ENCODE data around the gene NXPH4. TPM values are rescaled to one million over a fixed set of nuclear protein-coding genes. Genes with fewer than 3 reads are reported as not detected.

Gene NXPH4
- 1.7 and 4.1 TPM in 2 replicates for total RNA-seq (2014; rRNA removed; shearing (Covaris generic))

DNA sequence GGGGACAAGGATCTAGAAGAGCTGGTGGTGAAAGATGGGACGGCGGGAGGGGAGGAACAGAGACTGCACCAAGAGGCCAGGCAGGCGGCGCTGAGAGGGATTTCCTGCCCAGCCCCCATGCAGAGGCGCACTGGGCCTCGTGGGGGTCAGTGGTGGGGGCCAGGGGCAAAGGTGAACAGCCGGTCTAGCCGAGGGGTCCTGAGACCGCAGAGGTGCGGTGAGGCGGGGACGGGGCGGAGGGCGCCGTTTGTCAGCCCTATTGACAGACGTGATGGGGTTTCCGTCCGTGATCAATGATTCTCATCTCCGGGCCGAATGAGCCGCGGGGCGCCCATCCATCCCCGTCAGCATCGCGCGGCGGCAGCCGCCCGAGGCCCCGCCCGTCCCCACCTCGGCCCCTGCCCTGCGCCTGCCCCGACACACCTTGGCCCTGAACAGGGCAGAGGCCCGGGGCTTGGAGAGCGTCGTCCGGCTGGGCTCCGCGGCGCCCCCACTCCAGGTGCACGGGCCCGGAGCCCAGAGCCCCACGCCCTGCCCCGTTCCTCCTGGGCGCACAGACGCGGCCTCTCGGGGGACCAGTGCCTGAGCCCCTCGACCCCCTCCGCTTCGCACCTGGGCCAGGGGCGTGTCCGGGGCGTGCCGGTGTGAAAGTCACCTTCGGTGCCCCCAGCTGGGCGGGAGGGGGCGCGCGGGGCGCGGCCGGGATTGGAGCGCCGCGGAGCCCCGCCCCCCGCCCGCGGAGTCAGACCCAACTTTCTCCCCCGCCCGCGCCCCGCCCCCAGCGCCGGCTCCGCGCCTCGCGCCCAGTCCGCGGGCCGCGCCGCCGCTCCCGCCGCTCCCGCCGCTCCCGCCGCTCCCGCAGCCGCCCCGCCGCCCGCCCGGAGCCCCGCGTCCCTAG is at the start of gene NXPH4:
TSS of gene NXPH4 (plus strand) at position 781 of the 898 bp plus-strand sequence. CDS start 176 bp downstream, outside the sequence.
- no peak for DNase-seq (ENCODE audit: low read depth)

- peak; percentile 87 for DNase-seq (ENCODE audit: low read depth)
Measured at GRCh38 chr12:57166971-57167371, 49.6 kb upstream of the NXPH4 start.

DNA sequence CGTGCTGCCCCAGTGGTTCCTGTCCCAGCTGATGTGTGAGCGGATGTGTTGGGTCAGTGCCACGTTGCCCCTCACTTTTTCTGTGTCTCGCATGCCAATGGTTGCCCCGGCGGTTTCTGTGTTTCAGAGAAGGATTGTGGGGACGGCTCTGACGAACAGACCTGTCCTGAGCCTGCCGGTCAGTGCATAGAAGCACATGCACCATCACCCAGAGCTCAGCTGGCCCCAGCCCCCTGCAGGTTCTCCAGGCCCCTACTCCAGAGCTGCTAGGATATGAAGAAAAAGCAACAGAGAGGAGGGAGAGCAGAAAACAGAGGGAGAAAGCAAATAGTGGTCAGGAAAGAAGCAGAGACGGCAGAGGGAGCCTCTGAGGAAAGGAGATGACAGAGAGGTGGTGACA is 48.5 kb upstream of the NXPH4 start:
- no peak for DNase-seq (ENCODE audit: low read depth)

DNA sequence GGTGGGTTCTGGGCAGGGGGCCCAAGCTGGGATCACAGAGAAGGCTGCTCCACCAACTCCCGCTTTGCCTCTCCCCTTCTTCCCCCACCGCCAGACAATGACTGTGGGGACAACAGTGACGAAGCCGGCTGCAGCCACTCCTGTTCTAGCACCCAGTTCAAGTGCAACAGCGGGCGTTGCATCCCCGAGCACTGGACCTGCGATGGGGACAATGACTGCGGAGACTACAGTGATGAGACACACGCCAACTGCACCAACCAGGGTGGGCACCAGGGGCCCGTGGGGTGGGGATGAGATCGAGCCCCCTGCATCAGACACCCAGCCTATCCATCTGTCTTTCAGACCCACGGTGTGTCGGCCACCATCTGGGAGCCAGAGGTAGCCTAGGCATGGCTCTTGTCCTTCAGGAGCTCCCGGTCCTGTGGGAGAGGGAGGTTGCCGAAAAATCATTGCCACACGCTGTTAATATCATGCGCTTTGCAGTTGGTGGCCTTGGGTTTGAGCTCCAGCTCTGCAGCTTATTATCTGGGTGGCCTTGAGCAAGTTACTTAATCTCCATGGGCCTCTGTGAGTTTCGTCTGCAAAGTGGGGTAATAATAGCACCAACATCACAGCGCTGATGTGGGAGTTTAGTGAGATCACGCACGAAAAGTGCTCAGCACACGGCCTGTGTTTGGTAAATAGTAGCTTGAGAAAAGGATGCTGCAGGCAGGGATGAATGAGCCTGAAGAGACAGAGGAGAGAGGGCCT is 47.4 kb upstream of the NXPH4 start:
- no peak for DNase-seq (ENCODE audit: low read depth)

GRCh38 chr12:57169969-57170368 is 46.6 kb upstream of the NXPH4 start:
- no peak for DNase-seq (ENCODE audit: low read depth)

DNA sequence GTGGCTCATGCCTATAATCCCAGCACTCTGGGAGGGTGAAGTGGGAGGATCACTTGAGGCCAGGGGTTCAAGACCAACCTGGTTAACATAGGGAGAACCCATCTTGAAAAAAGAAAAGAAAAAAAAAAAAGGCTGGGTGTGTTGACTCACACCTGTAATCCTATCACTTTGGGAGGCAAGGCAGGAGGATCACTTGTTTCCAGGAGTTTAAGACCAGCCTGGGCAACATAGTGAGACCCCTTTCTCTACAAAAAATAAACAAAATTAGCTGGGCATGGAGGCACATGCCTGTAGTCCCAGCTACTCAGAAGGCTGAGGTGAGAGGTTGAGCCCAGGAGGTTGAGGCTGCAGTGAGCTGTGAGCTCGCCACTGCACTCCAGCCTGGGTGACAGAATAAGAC is 46.2 kb upstream of the NXPH4 start:
- no peak for DNase-seq (ENCODE audit: low read depth)

- no peak for DNase-seq (ENCODE audit: low read depth)
Measured at GRCh38 chr12:57170927-57171326, 45.7 kb upstream of the NXPH4 start.

- DNase-seq (ENCODE audit: low read depth): no peak
Measured at GRCh38 chr12:57171668-57172067, 44.9 kb upstream of the NXPH4 start.

- no peak for DNase-seq (ENCODE audit: low read depth)
Measured at GRCh38 chr12:57173089-57173488, 43.5 kb upstream of the NXPH4 start.

- DNase-seq (ENCODE audit: low read depth): no peak
Measured at GRCh38 chr12:57173683-57174082, 42.9 kb upstream of the NXPH4 start.

GRCh38 chr12:57175428-57176138 is 41.0 kb upstream of the NXPH4 start:
- peak; percentile 40 for DNase-seq (ENCODE audit: low read depth)

DNA sequence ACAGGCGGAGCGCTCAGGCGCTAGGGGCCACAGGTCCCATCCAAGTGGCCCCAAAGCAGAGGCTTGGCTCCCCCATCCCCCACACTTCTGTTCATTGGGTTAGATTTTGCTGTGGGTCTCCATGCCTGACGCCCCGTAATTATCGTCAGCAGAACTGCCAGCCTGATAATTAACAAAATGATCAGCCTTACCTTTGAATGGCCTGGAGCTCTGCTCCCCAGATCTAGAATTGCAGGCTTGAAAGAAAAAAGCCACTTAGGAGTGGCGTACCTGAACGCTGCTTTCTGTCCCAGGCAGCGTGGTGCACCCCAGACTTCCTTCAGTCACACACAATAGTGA is 40.5 kb upstream of the NXPH4 start:
- no peak for DNase-seq (ENCODE audit: low read depth)

DNA sequence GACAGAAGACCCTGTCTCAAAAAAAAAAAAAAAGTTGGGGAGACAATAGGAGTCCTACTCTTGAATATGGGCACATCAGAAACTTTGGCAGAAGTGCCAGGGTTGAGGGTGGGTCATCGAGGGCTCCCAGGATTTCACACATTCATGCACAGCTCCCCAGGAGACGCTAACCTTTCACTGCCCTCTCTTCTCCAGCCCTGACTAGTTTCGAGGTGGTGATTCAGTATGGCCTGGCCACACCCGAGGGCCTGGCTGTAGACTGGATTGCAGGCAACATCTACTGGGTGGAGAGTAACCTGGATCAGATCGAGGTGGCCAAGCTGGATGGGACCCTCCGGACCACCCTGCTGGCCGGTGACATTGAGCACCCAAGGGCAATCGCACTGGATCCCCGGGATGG is 39.7 kb upstream of the NXPH4 start:
- DNase-seq (ENCODE audit: low read depth): no peak

DNA sequence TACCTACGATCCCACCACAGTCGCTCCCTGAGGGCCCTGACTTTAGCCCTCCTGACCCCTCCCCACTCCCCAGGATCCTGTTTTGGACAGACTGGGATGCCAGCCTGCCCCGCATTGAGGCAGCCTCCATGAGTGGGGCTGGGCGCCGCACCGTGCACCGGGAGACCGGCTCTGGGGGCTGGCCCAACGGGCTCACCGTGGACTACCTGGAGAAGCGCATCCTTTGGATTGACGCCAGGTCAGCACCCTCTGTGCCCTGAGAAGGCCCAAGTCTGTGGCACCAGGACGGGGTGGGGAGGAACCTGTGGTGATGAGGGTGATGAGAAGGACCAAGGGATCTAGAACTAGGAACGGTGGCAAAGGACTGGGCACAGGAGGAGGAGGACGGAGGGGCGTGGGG is 39.2 kb upstream of the NXPH4 start:
- no peak for DNase-seq (ENCODE audit: low read depth)

DNA sequence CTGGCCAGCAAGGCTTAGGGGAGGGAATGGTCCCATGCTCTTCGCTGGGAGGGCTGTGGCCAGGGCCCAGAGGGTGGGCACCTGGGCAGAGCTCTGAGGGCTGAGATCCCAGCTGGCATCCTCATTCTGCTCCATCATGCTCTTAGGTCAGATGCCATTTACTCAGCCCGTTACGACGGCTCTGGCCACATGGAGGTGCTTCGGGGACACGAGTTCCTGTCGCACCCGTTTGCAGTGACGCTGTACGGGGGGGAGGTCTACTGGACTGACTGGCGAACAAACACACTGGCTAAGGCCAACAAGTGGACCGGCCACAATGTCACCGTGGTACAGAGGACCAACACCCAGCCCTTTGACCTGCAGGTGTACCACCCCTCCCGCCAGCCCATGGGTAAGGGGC is 38.4 kb upstream of the NXPH4 start:
- no peak for DNase-seq (ENCODE audit: low read depth)

GRCh38 chr12:57179331-57180086 is 37.1 kb upstream of the NXPH4 start:
- DNase-seq (ENCODE audit: low read depth): no peak

DNA sequence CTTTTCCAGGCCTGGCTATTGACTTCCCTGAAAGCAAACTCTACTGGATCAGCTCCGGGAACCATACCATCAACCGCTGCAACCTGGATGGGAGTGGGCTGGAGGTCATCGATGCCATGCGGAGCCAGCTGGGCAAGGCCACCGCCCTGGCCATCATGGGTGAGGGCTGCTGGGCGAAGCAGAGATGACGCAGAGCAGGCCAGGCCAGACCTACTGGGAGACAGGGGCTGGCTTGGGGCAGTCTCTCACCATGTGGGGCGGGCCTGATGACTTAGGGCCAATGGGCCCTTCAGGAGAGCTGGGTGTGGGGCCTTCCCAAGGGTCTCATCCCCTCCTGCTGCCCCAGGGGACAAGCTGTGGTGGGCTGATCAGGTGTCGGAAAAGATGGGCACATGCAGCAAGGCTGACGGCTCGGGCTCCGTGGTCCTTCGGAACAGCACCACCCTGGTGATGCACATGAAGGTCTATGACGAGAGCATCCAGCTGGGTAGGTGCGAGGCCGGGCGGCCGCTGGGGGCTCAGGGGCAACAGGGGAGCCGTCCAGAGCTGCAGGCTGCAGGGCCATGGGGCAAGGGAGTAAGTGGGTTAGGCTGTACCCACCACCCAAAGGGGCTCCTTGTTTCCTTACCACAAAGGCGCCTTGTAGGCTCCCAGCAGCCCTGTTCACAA is 36.1 kb upstream of the NXPH4 start:
- DNase-seq (ENCODE audit: low read depth): no peak

DNA sequence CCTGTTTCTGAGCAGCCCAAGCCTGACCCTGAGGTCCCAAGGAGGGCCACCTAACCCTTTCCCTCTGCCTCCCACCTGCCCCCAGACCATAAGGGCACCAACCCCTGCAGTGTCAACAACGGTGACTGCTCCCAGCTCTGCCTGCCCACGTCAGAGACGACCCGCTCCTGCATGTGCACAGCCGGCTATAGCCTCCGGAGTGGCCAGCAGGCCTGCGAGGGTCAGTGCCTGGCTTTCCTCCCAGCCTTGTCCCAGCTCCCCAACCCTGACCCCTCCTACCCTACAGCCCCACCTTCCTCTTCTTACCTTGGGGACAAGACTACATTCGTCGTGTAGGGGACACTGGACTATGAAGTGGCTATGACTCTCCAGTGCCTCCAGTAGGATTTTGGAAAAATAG is 35.5 kb upstream of the NXPH4 start:
- DNase-seq (ENCODE audit: low read depth): no peak

DNA sequence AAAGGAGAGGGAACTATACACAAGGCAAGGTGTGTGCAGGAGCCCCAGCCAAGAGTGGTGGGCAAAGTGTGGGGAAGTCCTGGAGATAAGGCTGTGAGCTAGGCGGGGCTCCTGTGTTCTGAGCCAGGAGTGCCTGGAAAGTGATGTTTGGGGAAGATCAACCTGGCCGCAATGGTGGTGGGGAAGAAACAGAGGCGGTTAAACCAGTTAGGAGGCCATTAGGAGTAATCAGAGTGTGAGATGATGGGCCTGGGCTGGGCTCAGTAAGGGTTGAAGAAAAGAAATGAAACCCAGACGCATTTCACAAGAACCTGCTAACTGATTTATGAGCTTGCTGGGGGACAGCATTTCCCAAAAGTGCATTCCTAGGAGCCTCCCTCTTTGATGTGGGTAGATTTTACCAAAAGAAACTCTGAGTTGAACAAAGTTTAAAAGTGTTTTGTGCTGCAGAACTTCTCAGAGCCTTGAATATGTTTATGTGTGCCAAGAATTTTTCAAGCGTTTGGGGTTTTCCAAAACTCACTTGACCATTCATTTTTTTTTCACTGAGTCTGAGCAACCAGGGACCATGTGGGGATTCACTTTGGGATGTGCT is 34.9 kb upstream of the NXPH4 start:
- peak; percentile 51 for DNase-seq (ENCODE audit: low read depth)

DNA sequence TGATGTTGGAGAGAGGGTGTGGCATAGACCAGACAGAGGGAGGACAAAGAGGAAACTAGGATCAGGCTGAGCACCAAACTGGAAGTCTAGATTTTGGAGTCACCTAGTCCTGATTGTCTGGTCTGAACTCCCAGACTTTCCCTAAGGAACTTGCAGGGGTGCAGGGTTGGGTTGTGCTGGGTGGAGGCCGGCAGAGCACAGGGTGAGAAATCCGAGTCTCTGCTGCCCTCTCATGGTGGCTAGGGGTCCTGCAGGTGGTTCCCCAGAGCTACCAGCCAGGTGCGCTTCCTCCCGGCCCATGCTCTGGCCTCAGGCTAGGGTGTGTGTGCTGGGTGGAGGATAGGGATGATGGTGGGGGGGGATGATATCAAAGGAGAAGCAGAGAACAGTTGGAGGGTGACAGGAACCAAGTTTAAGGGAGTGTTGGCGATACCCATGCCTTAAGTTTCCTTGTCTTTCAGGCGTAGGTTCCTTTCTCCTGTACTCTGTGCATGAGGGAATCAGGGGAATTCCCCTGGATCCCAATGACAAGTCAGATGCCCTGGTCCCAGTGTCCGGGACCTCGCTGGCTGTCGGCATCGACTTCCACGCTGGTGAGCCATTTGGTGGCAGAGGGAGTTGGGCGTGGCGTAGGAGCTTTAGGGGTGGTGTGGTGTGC is 33.5 kb upstream of the NXPH4 start:
- DNase-seq (ENCODE audit: low read depth): peak; percentile 58

All from RPMI7951 (cell line).